ENCODE data around the gene PTPN20.
"Not testable (repeated sequence)": the region's sequence is repeated elsewhere in the genome, so short reads cannot be mapped to it uniquely, and the experiment has no call there.

DNA sequence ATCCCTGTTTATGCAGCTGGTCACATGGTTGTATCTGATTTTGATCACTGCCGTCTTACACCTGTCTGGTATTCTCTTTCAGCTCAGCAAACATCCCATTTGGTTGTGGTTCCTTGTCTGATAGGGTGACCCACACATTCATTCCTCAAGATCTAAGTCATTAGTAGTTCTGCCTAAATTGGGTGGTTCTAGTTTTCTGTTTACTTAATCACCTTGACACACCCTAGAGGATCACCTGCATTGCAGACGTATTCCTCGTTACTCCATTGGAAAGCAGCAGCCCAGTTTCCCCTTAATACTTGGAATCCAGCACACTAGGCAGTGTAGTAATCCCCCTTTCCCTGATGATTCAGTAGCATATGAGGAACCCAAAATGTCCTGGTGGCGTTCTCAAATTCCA, 41.3 kb downstream of the PTPN20 start:
- TF ChIP-seq, protein P1, sequence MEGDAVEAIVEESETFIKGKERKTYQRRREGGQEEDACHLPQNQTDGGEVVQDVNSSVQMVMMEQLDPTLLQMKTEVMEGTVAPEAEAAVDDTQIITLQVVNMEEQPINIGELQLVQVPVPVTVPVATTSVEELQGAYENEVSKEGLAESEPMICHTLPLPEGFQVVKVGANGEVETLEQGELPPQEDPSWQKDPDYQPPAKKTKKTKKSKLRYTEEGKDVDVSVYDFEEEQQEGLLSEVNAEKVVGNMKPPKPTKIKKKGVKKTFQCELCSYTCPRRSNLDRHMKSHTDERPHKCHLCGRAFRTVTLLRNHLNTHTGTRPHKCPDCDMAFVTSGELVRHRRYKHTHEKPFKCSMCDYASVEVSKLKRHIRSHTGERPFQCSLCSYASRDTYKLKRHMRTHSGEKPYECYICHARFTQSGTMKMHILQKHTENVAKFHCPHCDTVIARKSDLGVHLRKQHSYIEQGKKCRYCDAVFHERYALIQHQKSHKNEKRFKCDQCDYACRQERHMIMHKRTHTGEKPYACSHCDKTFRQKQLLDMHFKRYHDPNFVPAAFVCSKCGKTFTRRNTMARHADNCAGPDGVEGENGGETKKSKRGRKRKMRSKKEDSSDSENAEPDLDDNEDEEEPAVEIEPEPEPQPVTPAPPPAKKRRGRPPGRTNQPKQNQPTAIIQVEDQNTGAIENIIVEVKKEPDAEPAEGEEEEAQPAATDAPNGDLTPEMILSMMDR (IDR thresholded peaks at IDR 0.05): not testable (repeated sequence)
- TF ChIP-seq POLR2A (IDR thresholded peaks at IDR 0.05): not testable (repeated sequence)

Measured in right lobe of liver (tissue), 4 donors.